GM12874 (cell line): Measurements from ENCODE around the gene ANAPC10.

Experiments
- TF ChIP-seq, protein P1 (sequence below): IDR thresholded peaks from 2 replicates; pipeline ENCODE4 v1.5.1; 2011; ENCODE audit warnings: low read depth, mild to moderate bottlenecking, control low read depth, low read length, moderate library complexity; ENCODE audit not compliant: insufficient read depth

ANAPC10 gene

DNA sequence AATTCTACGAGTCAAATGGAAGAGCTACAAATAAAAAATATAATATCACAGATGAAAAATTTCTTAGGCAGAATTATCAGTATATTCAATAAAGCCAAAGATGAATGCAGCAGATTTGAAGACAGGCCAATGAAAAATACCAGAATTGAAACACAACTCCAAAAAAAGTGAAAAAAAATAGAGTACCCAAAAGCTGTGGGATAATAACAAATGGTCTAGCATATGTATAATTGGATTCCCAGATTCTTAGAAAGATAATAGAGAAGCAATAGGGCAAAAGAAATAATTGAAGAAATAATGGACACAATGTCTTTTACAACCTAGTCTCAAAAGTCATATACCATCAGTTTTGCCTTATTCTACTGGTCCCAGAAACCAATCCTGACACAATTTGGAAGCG is 4.4 kb downstream of the ANAPC10 start:
- TF ChIP-seq, protein P1, sequence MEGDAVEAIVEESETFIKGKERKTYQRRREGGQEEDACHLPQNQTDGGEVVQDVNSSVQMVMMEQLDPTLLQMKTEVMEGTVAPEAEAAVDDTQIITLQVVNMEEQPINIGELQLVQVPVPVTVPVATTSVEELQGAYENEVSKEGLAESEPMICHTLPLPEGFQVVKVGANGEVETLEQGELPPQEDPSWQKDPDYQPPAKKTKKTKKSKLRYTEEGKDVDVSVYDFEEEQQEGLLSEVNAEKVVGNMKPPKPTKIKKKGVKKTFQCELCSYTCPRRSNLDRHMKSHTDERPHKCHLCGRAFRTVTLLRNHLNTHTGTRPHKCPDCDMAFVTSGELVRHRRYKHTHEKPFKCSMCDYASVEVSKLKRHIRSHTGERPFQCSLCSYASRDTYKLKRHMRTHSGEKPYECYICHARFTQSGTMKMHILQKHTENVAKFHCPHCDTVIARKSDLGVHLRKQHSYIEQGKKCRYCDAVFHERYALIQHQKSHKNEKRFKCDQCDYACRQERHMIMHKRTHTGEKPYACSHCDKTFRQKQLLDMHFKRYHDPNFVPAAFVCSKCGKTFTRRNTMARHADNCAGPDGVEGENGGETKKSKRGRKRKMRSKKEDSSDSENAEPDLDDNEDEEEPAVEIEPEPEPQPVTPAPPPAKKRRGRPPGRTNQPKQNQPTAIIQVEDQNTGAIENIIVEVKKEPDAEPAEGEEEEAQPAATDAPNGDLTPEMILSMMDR: no peak

DNA sequence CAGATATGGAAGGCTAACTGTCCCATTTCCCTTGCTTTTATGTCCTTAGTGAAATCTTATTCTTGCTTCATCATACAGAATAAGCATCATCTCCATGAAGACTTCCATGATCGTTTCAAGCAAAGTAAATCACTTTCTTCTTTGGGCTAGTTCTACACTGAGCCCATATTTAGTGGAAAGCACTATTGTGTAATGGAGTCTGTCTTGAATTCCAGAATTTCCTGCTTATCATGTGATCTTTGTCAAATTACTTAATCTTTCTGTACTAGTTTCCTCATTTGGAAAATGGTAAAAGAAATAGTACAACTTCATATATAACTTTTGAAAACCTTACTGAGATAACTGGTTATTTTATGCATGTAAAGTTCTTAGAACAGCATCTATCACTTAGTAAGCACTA is 7.6 kb downstream of the ANAPC10 start:
- TF ChIP-seq, protein P1: no peak

DNA sequence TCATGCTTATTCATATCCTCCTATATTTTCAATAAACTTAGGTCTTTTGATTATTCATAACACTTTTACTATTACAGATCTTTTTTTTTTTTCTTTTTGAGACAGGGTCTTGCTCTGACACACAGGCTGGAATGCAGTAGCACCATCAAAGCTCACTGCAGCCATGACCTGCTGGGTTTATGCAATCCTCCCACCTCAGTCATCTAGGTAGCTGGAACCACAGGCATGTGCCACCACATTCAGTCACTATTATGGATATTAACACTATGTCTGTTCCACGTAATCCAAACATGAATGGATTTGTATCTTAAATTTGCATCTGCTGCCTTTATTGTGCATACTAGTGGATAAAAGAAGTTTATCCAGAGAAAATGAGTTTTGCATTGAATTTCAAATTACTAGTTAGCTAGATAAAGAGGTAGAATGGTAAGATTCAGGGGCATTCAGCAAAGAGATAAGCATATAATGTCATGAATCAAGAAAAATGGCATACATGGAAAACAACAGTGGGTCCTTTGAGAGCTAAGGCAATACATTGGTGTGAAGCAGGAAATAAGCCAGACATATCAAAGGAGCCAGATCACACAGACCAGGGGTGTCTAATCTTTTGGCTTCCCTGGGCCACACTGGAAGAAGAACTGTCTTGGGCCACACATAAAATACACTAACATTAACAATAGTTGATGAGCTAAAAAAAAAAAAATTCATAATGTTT is 13.9 kb downstream of the ANAPC10 start:
- TF ChIP-seq, protein P1: no peak

DNA sequence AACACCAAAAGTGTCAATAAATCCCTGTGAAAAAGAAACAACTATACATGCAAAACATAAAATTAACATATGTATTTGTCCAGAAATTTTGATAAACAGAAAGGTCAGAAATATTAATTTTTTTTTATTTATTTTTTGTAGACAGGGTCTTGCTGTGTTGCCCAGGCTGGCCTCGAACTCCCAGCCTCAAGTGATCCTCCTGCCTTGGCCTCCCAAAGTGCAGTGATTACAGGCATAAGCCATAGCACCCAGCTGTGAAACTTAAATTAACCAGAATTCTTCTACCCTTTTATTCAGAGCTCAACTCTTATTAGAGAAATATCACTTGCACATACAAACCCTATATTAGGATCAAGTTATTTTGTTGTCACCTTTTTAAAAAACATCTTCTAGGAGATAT is 16.2 kb downstream of the ANAPC10 start:
- TF ChIP-seq, protein P1: no peak

DNA sequence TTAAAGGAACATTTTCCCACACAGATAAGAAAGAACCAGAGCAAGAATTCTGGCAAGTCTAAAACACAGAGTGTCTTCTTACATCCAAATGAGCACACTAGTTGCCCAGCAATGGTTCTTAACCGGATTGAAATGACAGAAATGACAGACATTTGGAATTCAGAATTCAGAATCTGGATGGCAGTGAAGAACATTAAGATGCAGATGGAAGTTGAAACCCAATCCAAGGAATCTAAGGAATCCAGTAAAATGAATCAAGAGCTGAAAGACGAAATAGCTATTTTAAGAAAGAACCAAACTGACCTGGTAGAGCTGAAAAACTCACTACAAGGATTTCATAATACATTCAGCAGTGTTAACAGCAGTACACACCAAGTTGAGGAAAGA is 21.5 kb downstream of the ANAPC10 start:
- TF ChIP-seq, protein P1: no peak

DNA sequence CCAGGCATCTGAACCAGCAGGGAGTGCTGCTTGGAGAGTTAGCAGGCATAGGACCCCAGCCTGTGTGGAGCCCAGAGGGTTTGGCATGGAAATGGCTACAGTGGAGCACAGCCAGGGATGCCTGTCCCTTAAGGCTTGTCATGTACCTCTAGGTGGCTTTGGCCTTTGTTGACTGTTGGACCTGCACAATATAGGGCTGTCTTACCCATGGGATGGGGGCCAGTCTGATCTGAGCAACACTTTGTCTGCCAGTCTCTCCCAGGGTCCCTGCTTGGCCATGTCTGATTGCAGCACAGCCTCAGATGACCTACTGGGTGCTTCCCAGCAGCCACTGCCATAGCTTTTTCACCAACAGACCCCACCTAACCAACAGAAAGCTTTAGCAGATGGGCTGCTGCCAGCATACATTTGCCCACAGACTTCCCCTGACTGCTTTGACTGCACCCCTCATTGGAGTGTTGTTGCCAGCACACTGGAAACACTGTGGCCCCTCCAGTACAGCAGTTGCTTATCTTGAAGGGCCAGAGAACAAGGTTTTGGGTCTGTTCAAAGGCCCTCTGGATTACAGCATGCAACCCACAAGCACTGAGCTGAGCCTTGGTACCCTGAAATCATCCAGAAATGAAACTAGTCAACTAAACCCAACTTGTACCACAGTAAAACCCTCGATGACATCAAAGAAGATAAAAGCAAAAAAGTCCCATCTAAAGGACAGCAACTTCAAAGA is 22.1 kb downstream of the ANAPC10 start:
- TF ChIP-seq, protein P1: no peak

DNA sequence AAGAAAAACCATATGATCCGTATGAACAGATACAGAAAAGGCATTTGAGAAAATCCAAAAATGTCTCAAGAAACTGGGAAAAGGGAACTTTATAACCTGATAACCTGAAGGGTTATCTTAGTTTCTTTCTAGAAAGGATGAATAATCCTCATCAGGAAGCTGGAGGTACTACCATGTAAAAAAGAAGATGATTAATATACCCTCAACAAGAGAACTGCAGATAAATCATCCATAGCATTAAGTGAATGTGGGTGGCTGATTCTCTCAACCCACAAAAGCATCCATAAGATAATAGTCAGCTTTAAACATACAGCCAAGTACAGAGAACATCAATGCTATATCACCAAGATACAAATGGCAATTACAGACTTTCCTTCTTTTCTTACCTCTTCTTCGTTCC is 26.4 kb downstream of the ANAPC10 start:
- TF ChIP-seq, protein P1: no peak
